ENCODE measurements around the gene RTN4IP1. TPM values are rescaled to one million over a fixed set of nuclear protein-coding genes. Genes with fewer than 3 reads are reported as not detected.
"Not testable (repeated sequence)": the region's sequence is repeated elsewhere in the genome, so short reads cannot be mapped to it uniquely, and the experiment has no call there.

RTN4IP1 gene
- polyA plus RNA-seq, 4 donors = 9.3 to 11.1 (median 10.3) TPM

DNA sequence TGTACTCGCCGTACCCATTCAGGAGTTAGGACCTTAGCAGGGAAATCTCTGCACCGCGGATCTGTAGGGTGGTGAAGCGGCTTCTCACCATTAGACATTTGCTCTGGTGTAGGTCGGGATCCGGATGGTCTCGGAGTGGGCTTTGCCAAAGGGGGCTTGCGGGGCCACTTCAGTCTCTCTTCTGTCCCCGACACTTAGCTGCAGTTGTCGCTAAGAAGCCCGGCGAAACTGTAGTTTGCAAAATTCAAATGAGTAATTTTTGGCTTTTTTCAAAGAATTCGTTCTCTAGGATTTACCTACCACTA is 513 bp upstream of the RTN4IP1 start:
- no peak for DNase-seq (ENCODE audit: low read depth in 4 of 4, low spot score in 3 of 4)

DNA sequence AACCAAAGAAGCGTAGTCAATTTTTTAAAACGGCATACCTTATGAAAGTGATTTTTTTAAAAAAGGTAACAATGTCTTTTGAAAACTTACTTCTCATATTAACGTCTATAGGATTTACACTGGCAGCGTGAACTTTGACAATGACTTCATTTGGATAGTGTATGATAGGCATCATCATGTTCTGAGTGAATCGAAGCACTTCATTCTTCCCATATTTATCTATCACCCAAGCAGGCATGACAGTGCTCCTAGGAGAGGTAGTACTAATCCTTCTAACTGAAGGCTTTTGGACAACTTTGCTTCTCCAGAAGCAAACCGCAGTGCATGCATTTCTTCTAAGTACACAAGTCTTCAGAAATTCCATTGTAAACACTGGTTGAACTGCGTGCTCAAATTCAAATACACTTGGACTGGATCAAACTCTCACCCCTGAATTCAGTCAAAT is 618 bp downstream of the RTN4IP1 start:
- no peak for DNase-seq (ENCODE audit: low read depth in 4 of 4, low spot score in 3 of 4)

DNA sequence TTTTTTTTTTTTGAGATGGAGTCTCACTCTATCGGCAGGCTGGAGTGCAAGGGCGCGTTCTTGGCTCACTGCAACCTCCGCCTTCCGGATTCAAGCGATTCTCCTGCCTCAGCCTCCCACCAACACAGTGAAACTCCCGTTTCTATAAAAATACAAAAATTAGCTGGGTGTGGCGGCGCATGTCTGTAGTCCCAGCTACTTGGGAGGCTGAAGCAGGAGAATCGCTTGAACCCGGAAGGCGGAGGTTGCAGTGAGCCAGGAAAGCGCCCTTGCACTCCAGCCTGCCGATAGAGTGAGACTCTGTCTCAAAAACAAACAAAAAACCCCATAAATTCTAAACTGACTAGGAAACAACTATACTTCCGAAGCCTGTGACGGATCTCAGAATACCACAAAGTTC is 1.5 kb downstream of the RTN4IP1 start:
- DNase-seq (ENCODE audit: low read depth in 4 of 4, low spot score in 3 of 4) = not testable (repeated sequence)

DNA sequence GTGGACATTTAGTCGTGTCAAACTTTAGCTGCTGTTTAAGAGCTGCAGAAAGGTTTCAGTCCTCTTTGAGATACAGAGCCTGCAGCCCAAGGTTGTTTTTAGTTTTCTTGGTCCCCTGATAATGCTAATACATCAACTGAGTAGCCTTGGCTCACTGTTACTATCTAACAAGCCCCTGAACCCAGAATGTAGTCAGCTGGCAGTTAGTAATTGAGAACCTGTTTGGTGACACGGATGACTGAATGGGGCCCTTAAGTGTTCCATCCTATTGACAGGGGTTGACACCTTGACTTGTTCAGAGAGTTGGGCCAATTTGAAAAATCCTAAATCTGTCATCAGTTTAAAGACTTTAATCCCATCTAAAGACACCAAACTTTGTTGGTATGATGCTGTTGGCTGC is 2.8 kb downstream of the RTN4IP1 start:
- DNase-seq (ENCODE audit: low read depth in 4 of 4, low spot score in 3 of 4) = no peak

DNA sequence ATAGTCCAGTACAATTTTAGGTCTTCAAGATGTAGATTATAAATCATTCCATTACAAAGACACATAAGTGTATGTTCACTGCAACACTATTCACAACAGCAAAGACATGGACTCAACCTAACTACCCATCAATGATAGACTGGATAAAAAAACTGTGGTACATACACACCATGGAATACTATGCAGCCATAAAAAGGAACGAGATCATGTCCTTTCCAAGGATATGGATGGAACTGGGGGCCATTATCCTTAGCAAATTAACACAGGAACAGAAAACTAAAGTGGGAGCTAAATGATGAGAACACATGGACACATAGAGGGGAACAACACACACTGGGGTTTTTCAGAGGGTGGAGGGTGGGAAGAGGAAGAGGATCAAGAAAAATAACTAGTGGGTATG is 6.3 kb downstream of the RTN4IP1 start:
- DNase-seq (ENCODE audit: low read depth in 4 of 4, low spot score in 3 of 4) = no peak

DNA sequence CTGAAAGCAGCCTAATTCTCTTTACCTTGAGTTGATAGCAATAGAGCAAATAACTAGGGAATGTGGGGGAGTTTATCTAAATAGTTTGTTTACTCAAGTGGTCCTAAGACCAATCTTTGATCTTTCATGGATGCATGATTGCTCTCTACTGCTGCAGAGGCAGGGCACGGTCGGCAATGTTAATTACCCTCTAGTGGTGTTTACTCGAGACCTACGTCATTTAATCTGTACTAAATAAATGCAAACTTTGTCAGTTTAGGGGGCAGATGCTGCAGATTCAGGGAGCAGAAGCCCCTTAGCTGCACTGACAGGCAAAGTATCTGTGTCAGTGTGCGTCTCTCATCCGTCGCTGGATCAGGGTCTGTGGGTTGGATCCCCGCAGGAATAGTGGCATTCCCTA is 6.9 kb downstream of the RTN4IP1 start:
- DNase-seq (ENCODE audit: low read depth in 4 of 4, low spot score in 3 of 4) = no peak

DNA sequence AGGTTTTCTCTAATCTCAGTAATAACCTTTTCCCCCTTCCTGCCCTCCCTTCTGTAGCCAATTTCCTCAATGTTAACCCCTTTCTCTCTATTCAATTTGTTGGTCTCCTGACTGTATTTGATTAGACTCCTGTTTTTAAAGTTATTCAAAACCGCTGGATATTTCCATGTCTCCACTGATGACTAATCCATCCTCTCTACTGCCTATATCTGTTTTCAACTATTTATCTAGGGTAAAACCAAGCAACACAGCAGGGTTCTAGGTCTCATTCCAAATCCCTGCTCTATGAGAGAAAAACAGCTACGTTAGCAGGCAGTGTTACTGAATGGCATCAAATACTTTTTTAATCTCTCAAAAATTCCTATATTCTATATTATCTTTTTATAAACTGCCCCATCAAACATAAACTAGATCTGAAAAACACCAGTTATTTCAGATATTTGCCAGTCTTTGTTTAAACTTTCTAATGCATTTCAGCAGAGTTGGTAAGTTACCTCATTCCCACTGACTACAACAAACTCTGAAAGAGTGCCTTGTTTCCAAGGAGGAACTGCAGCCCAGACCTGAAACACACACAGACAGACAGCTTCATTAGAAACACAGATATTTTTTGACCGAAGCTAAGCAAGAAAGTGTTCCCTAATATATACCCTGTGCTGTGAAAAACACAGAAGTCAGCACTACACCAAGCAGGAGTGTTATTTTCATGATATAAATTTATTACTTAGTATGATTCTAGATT is 8.2 kb downstream of the RTN4IP1 start:
- no peak for DNase-seq (ENCODE audit: low read depth in 4 of 4, low spot score in 3 of 4)

DNA sequence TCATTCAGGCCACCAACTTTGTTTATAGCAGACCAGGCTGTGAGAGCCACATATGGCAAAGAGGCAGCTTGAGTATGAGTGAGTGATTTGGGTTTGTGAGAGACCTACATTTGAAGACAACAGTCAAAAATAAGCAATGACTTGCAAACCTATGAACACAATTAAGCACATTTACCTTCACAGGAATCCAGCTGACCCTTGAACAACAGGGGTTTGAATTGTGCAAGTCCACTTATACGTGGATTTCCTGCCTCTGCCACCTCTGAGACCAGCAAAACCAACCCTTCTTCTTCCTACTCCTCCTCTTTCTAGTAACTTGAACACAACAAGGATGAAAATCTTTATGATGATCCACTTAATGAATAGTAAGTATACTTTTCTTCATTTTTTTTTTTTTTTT is 10.1 kb downstream of the RTN4IP1 start:
- no peak for DNase-seq (ENCODE audit: low read depth in 4 of 4, low spot score in 3 of 4)

DNA sequence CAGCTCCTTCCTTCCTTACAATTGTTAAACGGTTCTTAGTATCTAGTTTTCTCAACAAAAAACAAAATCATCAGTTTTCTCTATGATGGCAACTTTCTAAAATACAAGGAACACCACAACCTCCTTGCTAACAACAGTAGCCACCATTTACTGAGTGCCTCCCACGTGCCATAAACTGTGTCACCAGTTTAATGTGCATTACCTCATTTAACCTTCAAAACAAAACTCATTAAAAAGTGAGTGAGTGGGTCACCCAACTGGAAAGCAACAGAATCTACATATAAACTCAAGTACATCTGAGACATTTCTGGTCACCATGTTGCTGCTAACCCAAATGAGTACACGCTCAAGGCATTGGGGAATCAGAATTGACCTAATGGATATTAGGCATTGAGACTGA is 11.0 kb downstream of the RTN4IP1 start:
- no peak for DNase-seq (ENCODE audit: low read depth in 4 of 4, low spot score in 3 of 4)

DNA sequence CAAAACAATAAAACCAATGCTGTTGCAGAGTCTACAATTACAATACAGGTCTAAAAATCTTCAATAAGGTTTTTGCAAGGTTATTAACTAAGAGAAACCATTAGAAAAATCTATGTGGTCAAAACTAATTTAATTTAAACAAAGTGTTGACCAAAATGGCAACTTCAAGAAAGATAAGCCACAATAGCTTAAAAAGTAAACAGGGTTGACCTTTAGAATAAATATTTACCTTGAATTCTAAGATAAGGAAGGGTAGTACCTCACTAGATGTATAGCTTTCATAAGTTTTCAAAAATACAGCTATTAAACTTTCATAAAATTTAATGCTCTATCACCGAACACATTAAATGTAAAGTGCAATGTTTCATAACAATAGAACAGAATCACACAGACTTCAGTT is 11.4 kb downstream of the RTN4IP1 start:
- DNase-seq (ENCODE audit: low read depth in 4 of 4, low spot score in 3 of 4) = no peak

DNA sequence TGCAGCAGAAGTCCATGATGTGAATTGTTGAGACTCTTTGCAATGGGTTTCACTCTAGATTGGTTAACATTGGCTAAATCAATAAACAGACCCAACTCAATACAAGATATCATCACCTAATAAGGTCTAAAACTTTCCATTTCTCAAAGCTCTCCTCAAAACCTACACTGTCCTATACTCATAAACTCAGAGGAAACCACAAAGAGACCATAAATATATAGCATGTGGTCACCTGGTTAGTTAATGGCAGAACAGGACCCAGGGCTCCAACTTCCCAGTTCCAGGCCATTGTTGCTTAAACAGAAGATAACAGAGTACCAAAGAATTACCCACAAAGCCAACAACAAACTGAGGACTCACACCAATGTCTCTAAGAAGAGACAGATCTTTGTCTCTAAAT is 12.0 kb downstream of the RTN4IP1 start:
- DNase-seq (ENCODE audit: low read depth in 4 of 4, low spot score in 3 of 4) = no peak

DNA sequence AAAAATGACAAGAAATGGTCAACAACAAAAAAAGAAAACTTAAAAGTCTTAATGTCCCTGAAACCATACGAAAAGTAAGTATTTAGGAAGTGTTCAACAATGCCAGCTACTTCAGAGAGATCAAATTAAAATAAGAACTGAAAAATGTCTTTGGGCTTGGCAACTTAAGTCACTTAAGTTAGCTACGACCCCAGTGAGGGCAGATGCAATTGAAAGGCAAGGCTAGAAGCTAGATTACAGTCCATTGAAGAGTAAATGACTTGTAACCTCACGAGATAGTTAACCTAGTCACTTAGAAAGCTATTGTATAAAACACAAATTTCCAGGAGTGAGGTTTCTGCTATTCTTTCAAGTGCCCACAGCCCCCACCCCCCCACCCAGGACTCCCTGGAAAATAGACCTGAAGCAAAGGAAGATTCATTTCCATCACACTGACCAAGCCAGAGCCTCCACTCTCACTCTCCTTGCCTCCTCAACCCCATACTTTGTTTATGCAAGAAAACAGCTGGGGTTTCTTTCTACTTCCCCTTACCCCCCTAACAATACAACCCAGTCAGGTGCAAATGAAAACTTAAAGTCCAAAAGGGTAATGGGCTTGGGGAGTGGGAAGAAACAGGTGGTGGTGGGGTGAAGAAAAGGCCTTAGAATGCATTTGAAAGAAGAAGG is 14.6 kb downstream of the RTN4IP1 start:
- no peak for DNase-seq (ENCODE audit: low read depth in 4 of 4, low spot score in 3 of 4)

DNA sequence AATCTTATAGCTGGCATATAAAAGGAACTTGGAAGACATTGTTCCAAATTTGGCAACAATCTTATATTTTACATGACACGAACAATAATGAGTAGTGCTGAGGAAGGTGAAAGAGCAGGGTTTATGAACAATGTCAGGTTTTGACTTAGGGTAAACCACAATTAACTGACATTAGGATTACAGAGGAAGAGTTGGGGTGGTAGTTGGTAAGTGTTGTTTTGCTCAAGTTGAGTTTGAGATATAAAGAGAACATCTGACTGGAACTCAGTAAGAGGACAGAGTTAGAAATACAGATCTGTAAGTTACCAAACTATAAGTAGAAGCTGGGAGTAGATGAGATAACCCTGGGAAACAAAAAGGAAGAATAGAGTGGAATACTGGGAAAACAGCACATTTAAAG is 15.1 kb downstream of the RTN4IP1 start:
- DNase-seq (ENCODE audit: low read depth in 4 of 4, low spot score in 3 of 4) = no peak

DNA sequence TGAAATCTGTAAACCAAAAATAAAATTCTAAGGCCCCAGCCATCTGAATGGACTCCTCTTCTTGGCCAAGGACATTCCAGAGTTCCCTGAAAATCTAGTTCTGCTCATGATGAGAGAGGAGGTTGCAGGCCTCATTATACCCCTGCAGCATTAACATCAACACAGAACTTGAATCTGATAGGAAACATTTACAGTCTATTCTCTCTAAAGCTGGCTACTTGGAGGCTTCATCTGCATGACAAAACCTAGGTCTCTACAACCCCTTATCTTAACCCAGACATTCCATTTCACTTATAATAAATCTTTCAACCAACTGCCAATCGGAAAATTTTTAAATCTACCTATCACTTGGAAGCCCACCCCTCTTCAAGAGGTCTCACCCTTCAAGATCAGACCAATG is 15.7 kb downstream of the RTN4IP1 start:
- no peak for DNase-seq (ENCODE audit: low read depth in 4 of 4, low spot score in 3 of 4)

DNA sequence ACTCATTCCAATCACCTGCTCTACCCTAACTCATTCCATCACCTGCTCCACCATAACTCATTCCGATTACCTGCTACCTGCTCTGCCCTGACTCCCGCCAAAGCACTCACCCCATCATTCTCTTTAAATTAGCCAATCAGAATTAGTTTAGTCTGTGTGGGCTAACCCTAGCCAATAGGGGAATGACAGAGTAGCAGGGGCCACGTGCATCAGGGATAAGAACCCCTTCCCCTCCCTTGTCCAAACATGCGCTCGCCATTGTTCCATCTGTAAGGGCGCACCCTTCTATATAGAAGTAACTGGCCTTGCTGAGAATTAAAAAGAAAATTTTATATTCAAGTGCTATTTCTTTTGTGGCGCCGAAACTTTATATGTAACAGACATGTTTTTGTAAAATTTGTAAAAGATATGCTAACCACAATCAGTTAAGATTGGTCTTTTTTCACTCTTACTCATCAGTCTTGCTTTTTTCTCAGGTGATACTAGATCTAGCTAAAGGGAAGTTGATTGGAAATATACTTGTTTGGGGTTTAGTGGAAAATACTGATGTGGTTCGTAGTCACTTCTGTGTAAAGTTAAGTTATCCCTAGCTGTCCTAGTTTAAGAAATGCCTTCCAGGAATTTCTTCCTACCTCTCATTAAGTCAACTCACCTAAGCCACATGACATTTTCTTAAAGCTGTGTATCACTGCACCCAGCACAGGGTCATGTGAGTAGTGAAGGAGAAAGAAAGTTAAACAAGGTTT is 16.5 kb downstream of the RTN4IP1 start:
- no peak for DNase-seq (ENCODE audit: low read depth in 4 of 4, low spot score in 3 of 4)

DNA sequence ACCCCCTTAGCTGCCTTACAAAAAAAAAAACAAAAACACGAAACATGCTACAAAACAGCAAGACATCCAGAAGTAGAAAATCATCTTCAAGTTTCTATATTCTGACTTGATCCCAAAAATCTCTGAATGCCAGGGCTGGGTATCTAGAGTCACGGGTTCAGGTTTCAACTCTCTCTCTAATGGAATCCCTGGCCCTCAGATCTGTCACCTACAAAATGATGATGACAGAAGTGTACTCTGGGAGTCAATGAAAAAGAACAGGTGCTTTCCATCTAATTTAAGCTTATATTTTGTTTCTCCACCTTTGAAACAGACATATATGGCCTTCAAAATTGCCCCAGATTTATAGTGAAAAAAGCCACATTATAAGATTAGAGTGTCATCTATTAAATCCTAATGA is 18.3 kb downstream of the RTN4IP1 start:
- no peak for DNase-seq (ENCODE audit: low read depth in 4 of 4, low spot score in 3 of 4)

DNA sequence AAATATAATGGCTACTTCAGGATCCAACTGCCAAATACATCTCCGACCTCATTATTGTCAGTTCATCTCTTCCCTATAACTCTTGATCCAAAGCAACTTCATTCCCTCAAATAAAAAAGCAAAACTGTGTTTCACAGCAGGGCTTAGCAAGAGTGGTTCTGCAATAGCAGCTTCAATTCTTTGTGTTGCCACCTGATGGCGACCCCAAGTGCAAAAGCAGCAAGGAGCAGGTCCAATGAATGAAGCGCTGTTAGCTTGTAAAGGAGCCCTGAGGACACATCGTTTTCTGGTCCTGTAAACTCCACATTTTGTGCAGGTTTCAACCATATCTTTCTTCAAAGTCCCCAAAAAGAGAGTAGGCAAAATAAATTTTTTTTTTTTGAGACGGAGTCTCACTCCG is 19.6 kb downstream of the RTN4IP1 start:
- DNase-seq (ENCODE audit: low read depth in 4 of 4, low spot score in 3 of 4) = no peak

DNA sequence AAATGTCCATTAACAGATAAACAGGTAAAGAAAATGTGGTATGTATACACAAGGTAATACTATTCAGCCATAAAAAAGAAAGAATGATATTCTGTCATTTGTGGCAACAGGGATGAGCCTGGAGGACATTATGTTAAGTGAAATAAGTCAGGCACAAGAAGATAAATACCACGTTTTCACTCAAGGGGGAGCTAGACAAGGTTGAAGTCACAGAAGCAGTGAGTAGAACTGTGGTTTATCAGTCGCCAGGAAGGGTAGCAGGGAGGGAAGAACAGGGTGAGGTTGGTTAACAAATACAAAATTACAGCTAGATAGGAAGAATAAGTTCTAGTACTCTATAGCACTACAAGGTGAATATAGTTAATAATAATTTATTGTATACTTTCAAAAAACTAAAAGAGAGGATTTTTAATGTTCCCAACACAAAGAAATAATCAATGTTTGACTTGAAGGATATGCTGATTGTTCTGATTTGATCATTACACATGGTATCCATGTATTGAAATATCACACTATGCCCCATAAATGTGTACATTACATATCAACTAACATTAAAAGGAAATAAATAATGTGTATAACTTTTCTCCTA is 21.1 kb downstream of the RTN4IP1 start:
- DNase-seq (ENCODE audit: low read depth in 4 of 4, low spot score in 3 of 4) = no peak

DNA sequence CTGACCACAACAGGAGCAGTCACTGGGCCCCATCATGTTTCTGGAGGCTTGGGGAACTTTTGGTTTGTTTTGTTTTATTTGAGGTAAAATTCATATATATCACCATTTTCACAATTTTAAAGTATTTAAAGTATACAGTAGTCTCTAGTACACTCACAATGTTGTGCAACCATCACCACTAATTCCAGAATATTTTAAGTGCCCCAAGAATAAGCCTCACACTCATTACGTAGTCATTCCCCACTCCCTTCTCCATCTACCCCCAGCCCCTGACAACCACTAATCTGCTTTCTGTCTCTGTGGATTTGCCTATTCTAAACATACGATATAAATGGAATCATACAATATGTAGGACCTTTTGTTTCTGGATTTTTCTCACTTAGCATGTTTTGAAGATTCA is 29.0 kb downstream of the RTN4IP1 start:
- no peak for DNase-seq (ENCODE audit: low read depth in 4 of 4, low spot score in 3 of 4)

DNA sequence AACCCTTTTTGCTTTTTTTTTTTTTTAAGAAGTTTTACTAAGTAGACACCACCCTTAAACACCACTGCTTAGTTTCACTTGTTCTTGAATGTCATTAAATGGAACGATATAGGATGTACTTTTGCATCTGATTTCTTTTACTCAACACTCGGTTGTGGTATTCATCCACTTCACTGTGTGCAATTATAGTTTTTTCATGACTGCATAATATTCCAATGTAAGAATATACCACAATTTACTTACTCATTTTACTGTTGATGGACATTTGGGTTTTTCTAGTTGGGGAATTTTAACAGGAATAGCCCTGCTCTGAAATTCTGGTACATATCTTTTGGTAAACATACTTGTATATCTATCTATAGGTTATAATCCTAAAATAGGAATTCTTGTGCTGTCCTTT is 29.9 kb downstream of the RTN4IP1 start:
- DNase-seq (ENCODE audit: low read depth in 4 of 4, low spot score in 3 of 4) = no peak

DNA sequence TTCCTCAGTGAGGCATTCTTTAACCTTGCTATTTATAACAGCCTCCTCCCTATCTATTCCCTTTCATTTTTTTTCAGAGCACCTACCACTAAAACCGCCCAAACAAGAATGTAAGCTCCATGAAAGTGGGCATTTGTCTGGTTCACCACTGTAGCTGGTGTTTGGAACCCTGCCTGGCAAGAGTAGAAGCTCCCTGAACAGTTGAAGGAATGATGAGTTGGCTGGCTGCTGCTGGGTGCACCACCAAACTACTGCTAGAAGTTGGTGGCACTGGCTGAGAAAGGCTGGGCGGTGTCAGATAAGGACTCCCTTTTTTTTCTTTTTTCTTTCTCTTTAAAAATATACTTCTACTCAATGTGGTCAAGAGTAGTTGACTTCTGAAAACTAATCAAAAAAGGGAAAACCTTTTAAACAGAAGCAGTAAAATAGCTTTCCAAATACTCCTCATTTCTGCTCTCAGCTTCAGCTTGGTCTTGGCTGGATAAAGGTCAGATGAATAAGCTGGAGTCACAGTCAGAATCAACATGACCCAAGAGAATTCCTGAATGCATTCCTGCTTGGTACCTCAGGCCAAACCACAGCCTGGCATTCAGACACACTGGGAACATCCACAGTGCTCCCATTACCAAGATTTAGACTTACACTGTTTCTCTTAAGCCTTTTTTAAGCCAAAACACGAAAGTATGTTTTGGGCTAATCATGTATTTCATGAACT is 38.0 kb downstream of the RTN4IP1 start:
- DNase-seq (ENCODE audit: low read depth in 4 of 4, low spot score in 3 of 4) = no peak

Measured in right renal pelvis (tissue), 4 donors.